NCI-H2171 (cell line): ENCODE measurements around the gene PAQR4.

Experiments
- DNase-seq: peaks from one replicate; lab custom pipeline; 2025; lab: John Stamatoyannopoulos, UW

PAQR4 gene

GRCh38 chr16:3021449-3022207, 52.5 kb downstream of the PAQR4 start:
- peak; percentile 59 for DNase-seq

- no peak for DNase-seq
Observed at GRCh38 chr16:3022208-3022683, 53.1 kb downstream of the PAQR4 start.

GRCh38 chr16:3022684-3023414, 53.7 kb downstream of the PAQR4 start:
- DNase-seq, result no peak
